ENCODE measurements around the gene STOML1. TPM values are rescaled to one million over a fixed set of nuclear protein-coding genes. Genes with fewer than 3 reads are reported as not detected.

STOML1 gene
- total and polyA plus RNA-seq, 10 of the 15 experiments (the other 5 are each of a cell fraction or from before 2014, with no cell fraction given), result 0.14 to 13.6 (median 8.3) TPM

DNA sequence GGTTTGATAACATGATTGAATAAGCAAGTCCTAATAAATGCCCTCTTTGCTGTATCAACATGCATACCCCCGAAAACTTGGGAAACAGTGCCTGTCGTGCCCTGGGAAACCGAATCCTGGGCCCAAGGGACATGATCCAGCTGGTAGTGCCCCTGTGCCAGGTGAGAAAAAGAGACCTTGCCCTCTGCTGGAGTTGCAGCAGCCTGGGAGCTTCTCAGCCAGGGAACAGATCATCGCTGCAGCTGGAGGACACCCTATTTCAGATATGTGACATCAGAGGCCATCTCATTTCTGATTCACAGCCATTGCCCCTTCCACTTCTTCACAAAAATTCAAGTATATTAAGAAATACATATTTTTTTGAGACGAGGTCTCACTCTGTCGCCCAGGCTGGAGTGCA, 32.3 kb downstream of the STOML1 start:
- FAIRE-seq, result no peak
- H3K27ac ChIP-seq (ENCODE audit: control insufficient read depth, insufficient read depth), result no peak overlapping the region
- DNase-seq (ENCODE audit: low read depth, low spot score), result no peak
- H3K4me1 ChIP-seq (ENCODE audit: control insufficient read depth, insufficient read depth, low read length), result peaks cover under 1% of the 10 kb centered on the region
- no peaks in the 10 kb centered on the region for H4K20me1 ChIP-seq (ENCODE audit: control insufficient read depth, insufficient read depth)
- H3K4me3 ChIP-seq, result no peak overlapping the region
- ChIA-PET RAD21 (ENCODE audit: unreplicated experiment) (interaction anchor here (1.0 kb wide), 1 partner anchor 13 kb away, joined by 4 read pairs; no protein-coding TSS in a partner anchor), CTCF (no interaction called here), SMC1A (ENCODE audit: uncharacterized antibody, unreplicated experiment) (interaction anchor here (2.5 kb wide), 1 partner anchor 11 kb away, joined by 10 read pairs; no protein-coding TSS in a partner anchor), POLR2A (no interaction called here)
- no TSS peak for BruUV-seq (replicated peaks)
- no peak overlapping the region for H2AFZ ChIP-seq (ENCODE audit: control insufficient read depth, low read depth, low read length)
- no peaks in the 10 kb centered on the region; a peak in 1 of 4 replicates for H3K27me3 ChIP-seq (replicated peaks in 1 of 2; ENCODE audit: control insufficient read depth in 2 of 2, insufficient read depth in 2 of 2, low read length in 1 of 2)
- no peaks in the 10 kb centered on the region for H3K9me3 ChIP-seq (replicated peaks; ENCODE audit: control insufficient read depth, insufficient read depth, low read length)
- TF ChIP-seq ZBED1 (IDR thresholded peaks at IDR 0.05; ENCODE audit: borderline replicate concordance), result no peak
- TF ChIP-seq, protein P1, sequence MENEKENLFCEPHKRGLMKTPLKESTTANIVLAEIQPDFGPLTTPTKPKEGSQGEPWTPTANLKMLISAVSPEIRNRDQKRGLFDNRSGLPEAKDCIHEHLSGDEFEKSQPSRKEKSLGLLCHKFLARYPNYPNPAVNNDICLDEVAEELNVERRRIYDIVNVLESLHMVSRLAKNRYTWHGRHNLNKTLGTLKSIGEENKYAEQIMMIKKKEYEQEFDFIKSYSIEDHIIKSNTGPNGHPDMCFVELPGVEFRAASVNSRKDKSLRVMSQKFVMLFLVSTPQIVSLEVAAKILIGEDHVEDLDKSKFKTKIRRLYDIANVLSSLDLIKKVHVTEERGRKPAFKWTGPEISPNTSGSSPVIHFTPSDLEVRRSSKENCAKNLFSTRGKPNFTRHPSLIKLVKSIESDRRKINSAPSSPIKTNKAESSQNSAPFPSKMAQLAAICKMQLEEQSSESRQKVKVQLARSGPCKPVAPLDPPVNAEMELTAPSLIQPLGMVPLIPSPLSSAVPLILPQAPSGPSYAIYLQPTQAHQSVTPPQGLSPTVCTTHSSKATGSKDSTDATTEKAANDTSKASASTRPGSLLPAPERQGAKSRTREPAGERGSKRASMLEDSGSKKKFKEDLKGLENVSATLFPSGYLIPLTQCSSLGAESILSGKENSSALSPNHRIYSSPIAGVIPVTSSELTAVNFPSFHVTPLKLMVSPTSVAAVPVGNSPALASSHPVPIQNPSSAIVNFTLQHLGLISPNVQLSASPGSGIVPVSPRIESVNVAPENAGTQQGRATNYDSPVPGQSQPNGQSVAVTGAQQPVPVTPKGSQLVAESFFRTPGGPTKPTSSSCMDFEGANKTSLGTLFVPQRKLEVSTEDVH (IDR thresholded peaks at IDR 0.05; ENCODE audit: low read depth, partially characterized antibody), result no peak
- TF ChIP-seq PBX3 (IDR thresholded peaks at IDR 0.05; ENCODE audit: insufficient replicate concordance, low read depth, low read length), result no peak
- no peak for TF ChIP-seq TCF7 (IDR thresholded peaks at IDR 0.05; ENCODE audit: borderline replicate concordance)
- no peak for TF ChIP-seq STAT3 (IDR thresholded peaks at IDR 0.05; ENCODE audit: low read depth, low read length)
- TF ChIP-seq DPF2 (IDR thresholded peaks at IDR 0.05), result no peak
- TF ChIP-seq RFX5 (IDR thresholded peaks at IDR 0.05; ENCODE audit: low read depth, low read length), result no peak
- 45% methylated on average over 6 of the region's 6 CpGs for WGBS (ENCODE audit: insufficient coverage, insufficient replicate concordance, low lambda C conversion rate, missing lambda C conversion rate)
- H3K4me2 ChIP-seq (ENCODE audit: control insufficient read depth, insufficient read depth), result no peak overlapping the region
- in situ Hi-C loops (cut with MboI), result loop anchor here (10.0 kb wide), 1 partner anchor 345 kb away; no protein-coding TSS in a partner anchor
- no peak overlapping the region for H3K9ac ChIP-seq (ENCODE audit: control insufficient read depth, insufficient read depth, low read length)
- ATAC-seq, result no peak
- H3K36me3 ChIP-seq (ENCODE audit: control insufficient read depth in 2 of 2, insufficient read depth in 2 of 2, low read length in 1 of 2), result no peaks in the 10 kb centered on the region
- H3K79me2 ChIP-seq (ENCODE audit: control insufficient read depth, insufficient read depth, low read length), result no peaks in the 10 kb centered on the region
- intact Hi-C loops (cut with micrococcal nuclease; ENCODE audit: unreplicated experiment), result no loop called here
